Fibroblast of lung (primary cell): Measurements from ENCODE around the gene ALDOA. TPM values are rescaled to one million over a fixed set of nuclear protein-coding genes. Genes with fewer than 3 reads are reported as not detected.

Experiments used
- DNase-seq, 2 donors: peaks; one replicate each; pipeline versions ENCODE4 v3.0.0 to v3.0.0-alpha.2; 2010; ENCODE audit warnings: low read depth in 2 of 2
- H2AFZ ChIP-seq: 2 replicates; pipeline ENCODE4 v1.5.1; 2012; ENCODE audit warnings: low read length, control low read depth, inconsistent platforms
- H3K27ac ChIP-seq: 2 replicates; pipeline ENCODE4 v1.5.1; 2011; ENCODE audit warnings: low read length, control low read depth; ENCODE audit not compliant: insufficient read depth
- H3K27me3 ChIP-seq: 2 replicates; pipeline ENCODE4 v1.5.1; 2011; ENCODE audit warnings: mild to moderate bottlenecking, low read length; ENCODE audit not compliant: control insufficient read depth, insufficient read depth
- H3K36me3 ChIP-seq: 2 replicates; pipeline ENCODE4 v1.5.1; 2011; ENCODE audit warnings: low read length; ENCODE audit not compliant: control insufficient read depth, insufficient read depth
- H3K4me1 ChIP-seq: 2 replicates; pipeline ENCODE4 v1.5.1; 2011; ENCODE audit warnings: low read length; ENCODE audit not compliant: control insufficient read depth, insufficient read depth; ENCODE audit errors: extremely low read depth
- H3K4me2 ChIP-seq: 2 replicates; pipeline ENCODE4 v1.5.1; 2011; ENCODE audit warnings: low read length, control low read depth; ENCODE audit not compliant: insufficient read depth; ENCODE audit errors: extremely low read depth
- H3K4me3 ChIP-seq, 4 experiments: fragments of 200-600 bp in 1 of 4; sonication (generic) in 1 of 4; replicated peaks in 1 of 4; 2 replicates each; pipeline ENCODE4 v1.5.1; 2011 to 2016; ENCODE audit warnings: low read length in 4 of 4, low read depth in 3 of 4, mild to moderate bottlenecking in 3 of 4, control low read depth in 2 of 4, inconsistent platforms in 1 of 4, mixed read lengths in 1 of 4; ENCODE audit not compliant: insufficient read depth in 1 of 4; ENCODE audit errors: control extremely low read depth in 1 of 4
- H3K79me2 ChIP-seq: 2 replicates; pipeline ENCODE4 v1.5.1; 2012; ENCODE audit warnings: mild to moderate bottlenecking, low read length, inconsistent platforms; ENCODE audit not compliant: control insufficient read depth, insufficient read depth
- H3K9ac ChIP-seq: 2 replicates; pipeline ENCODE4 v1.5.1; 2011; ENCODE audit warnings: mild to moderate bottlenecking, low read length, control low read depth; ENCODE audit not compliant: insufficient read depth
- H3K9me3 ChIP-seq: 2 replicates; pipeline ENCODE4 v1.5.1; 2012; ENCODE audit warnings: low read depth, low read length; ENCODE audit not compliant: control insufficient read depth, insufficient read depth
- H4K20me1 ChIP-seq: 2 replicates; pipeline ENCODE4 v1.5.1; 2011; ENCODE audit warnings: low read length; ENCODE audit not compliant: control insufficient read depth, insufficient read depth; ENCODE audit errors: extremely low read depth
- EZH2 ChIP-seq: IDR thresholded peaks from 2 replicates; pipeline ENCODE4 v1.5.1; 2012; ENCODE audit warnings: low read length, control low read depth, mild to moderate bottlenecking; ENCODE audit errors: missing control alignments
- polyA plus RNA-seq, 2 donors: library from polyadenylated mRNA; depleted of rRNA in 1 of 2; stranded (reverse) in 1 of 2; unstranded in 1 of 2; fragments of >200 nt; gene quantifications; 2 replicates each; pipeline ENCODE4 v1.2.1, GENCODE V29; 2011 to 2012; ENCODE audit warnings: missing spikeins in 1 of 2
- total RNA-seq: library from RNA; depleted of rRNA; stranded (reverse); fragments of >200 nt; gene quantifications from 2 replicates; pipeline ENCODE4 v1.2.1, GENCODE V29; 2014
- TF ChIP-seq, protein P1 (sequence below), 2 donors: IDR thresholded peaks in 1 of 2; conservative IDR thresholded peaks in 1 of 2; 1 replicate in 1 of 2; 2 replicates in 1 of 2; pipeline ENCODE4 v1.5.1; 2011 to 2012; ENCODE audit warnings: low read length in 2 of 2, control low read depth in 1 of 2, inconsistent platforms in 1 of 2, low read depth in 1 of 2, mild to moderate bottlenecking in 1 of 2

The ALDOA gene
- total and polyA plus RNA-seq, 2 donors (not counting 1 experiment from before 2014, with no cell fraction given) = 474 to 1,066 TPM

DNA sequence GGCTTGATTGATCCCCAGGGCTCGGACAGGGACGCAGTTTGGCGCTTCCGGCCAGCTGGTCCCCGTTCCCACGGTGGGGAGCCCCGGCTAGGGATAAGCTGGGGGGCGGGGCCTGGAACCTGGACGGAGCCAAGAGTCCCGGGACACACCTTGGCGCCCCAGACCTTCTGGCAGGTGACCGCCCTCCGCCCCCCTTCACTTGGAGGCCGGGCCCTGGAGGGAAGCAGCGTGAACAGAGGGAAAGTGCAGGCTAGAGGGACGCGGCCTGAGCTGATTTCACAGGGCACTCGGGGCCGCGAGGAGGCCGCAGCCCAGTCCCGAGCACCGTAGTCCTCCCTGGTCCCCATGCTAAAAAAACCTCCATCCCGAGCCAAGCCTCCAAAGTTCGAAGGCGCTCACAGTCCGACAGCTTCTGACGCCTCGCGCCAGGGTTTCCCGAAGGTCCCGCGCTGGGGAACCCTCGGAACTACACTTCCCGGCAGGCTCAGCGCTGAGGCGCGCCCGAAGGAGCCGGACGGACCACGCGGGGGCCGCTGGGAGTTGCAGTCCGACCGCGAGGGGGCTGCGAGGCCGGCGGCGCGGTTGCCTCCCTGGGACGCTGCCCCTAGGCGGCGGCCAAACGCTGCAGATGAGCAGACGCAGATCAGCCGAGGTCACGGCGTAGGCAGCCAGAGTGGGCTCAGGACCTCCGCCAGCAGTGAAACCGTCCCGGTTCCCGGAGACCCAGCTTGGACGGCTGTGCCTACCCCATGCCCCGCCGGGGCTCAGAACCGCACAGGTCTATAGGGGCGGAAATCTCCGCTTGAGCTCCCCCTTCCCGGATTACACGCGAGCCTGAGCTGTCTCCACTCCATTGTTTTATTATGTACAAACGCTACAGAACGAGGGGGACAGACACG is 26.2 kb downstream of the ALDOA start, which contains the start of gene TBX6:
Gene TBX6 (minus strand): TSS at position 451 of the 899 bp plus-strand sequence. CDS start 731 bp downstream, outside the sequence.
- Histone ChIP-seq H3K4me2 (peak within 1 kb of the TSS; percentile 73), H3K4me3 (peak within 1 kb of the TSS; percentile 45 to 56 (median 50)), H3K4me1 (peaks cover 20% of the 10 kb centered on the region), H3K36me3 (no peaks in the 10 kb centered on the region), H3K9ac (peak within 1 kb of the TSS; percentile 29), H3K9me3 (no peaks in the 10 kb centered on the region), H3K79me2 (no peaks in the 10 kb centered on the region), H4K20me1 (no peaks in the 10 kb centered on the region), H3K27ac (peak within 1 kb of the TSS; percentile 67), H2AFZ (peak within 1 kb of the TSS; percentile 92), H3K27me3 (no peaks in the 10 kb centered on the region)
- peak; percentile 82 to 84 for DNase-seq
- TF ChIP-seq, protein P1, sequence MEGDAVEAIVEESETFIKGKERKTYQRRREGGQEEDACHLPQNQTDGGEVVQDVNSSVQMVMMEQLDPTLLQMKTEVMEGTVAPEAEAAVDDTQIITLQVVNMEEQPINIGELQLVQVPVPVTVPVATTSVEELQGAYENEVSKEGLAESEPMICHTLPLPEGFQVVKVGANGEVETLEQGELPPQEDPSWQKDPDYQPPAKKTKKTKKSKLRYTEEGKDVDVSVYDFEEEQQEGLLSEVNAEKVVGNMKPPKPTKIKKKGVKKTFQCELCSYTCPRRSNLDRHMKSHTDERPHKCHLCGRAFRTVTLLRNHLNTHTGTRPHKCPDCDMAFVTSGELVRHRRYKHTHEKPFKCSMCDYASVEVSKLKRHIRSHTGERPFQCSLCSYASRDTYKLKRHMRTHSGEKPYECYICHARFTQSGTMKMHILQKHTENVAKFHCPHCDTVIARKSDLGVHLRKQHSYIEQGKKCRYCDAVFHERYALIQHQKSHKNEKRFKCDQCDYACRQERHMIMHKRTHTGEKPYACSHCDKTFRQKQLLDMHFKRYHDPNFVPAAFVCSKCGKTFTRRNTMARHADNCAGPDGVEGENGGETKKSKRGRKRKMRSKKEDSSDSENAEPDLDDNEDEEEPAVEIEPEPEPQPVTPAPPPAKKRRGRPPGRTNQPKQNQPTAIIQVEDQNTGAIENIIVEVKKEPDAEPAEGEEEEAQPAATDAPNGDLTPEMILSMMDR (conservative IDR thresholded peaks at IDR 0.05 in 1 of 2, IDR thresholded peaks at IDR 0.05 in 1 of 2; ENCODE audit: low read depth in 1 of 2, low read length in 2 of 2) = peak; percentile 57 to 61
- no peak for TF ChIP-seq EZH2

DNA sequence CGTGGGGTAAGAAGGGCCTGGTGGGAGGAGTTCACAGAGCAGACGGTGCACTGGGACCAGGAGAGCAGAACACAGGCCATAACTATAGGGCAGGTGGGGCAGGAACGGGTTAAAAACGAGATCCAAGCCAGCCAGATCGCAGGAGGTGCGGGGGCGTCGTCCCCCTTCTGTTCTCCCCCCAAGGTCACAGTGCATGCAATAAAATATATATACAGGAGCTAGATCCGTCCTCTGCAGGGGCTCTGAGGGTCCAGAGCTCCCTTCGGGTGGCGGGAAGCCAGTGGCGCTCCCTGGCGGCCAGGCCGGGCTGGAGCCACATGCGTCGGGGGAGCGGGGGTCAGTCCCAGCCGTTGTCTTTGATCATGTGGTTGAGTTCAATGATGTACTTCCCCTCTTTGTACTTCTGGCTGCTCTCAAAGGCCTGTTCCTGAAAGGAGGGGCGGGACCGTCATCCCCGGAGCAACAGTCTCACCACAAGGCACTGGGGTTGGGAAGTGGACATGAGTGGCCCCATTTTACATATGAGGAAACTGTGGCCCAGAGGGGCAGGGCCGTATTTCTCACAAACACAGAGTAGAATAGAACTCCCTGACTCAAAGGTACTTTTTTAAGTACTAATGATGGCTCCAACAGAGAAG is 26.9 kb downstream of the ALDOA start:
- Histone ChIP-seq H3K27ac (peak overlapping the region; percentile 50), H4K20me1 (no peaks in the 10 kb centered on the region), H3K9me3 (no peaks in the 10 kb centered on the region), H3K9ac (no peak overlapping the region), H3K4me1 (peaks cover 20% of the 10 kb centered on the region), H3K79me2 (no peaks in the 10 kb centered on the region), H3K4me2 (peak overlapping the region; percentile 73), H3K27me3 (no peaks in the 10 kb centered on the region), H2AFZ (peak overlapping the region; percentile 86), H3K4me3 (peak overlapping the region; percentile 45 to 56 (median 50)), H3K36me3 (no peaks in the 10 kb centered on the region)
- TF ChIP-seq EZH2 = no peak
- TF ChIP-seq, protein P1 (conservative IDR thresholded peaks at IDR 0.05 in 1 of 2, IDR thresholded peaks at IDR 0.05 in 1 of 2; ENCODE audit: low read depth in 1 of 2, low read length in 2 of 2) = peak; percentile 45 to 63
- DNase-seq = peak; percentile 59

DNA sequence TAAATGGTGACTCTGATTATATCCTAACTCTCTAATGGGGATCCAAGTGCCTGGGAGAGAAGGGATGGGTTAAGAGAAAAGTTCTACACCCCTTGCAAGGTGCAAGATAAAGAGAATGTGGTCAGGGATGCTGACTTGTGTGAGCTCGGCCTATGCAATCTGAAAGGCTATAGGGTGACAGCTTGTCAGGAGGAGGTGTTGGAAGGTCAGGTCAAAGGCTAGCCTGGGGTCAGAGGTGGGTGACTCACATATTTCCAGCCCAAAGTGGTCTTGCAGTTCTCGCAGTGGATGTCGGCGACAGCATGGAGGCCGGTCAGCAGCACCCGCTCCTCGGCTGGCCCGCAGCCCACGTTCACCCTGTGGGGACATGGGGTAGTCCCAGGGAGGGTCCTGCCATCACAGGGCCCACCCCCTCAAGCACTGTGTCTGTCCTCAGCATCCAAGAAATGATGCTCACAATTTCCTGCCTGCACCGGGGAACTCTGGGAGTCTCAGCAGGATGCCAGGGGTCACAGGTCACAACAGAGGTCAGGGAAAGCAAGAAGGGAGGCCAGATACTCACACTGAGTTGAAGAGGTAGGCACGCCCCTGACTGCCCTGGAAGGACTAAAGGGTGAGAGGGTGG is 29.1 kb downstream of the ALDOA start:
- no peak overlapping the region for H3K27ac ChIP-seq
- H4K20me1 ChIP-seq = no peaks in the 10 kb centered on the region
- H3K4me3 ChIP-seq = peak overlapping the region in 1 of 4 experiments; percentile 80
- no peaks in the 10 kb centered on the region for H3K9me3 ChIP-seq
- no peaks in the 10 kb centered on the region for H3K27me3 ChIP-seq
- H3K4me1 ChIP-seq = peaks cover 20% of the 10 kb centered on the region
- H2AFZ ChIP-seq = no peak overlapping the region
- H3K79me2 ChIP-seq = no peaks in the 10 kb centered on the region
- no peak for DNase-seq
- TF ChIP-seq, protein P1 (conservative IDR thresholded peaks at IDR 0.05 in 1 of 2, IDR thresholded peaks at IDR 0.05 in 1 of 2; ENCODE audit: low read depth in 1 of 2, low read length in 2 of 2) = no peak
- no peak for TF ChIP-seq EZH2
- H3K36me3 ChIP-seq = no peaks in the 10 kb centered on the region
- peak overlapping the region; percentile 90 for H3K4me2 ChIP-seq
- H3K9ac ChIP-seq = no peak overlapping the region
